HCT116 (cell line): ENCODE data around the gene EYA2. TPM values are rescaled to one million over a fixed set of nuclear protein-coding genes. Genes with fewer than 3 reads are reported as not detected.

Experiments used
- ATAC-seq: fragments of 200-7000 bp; cut with Tn5 transposase; 2 replicates; pipeline ENCODE4 v1.9.1; 2020; ENCODE audit warnings: mild to moderate bottlenecking, moderate library complexity
- BruUV-seq: library from RNA; stranded (reverse); fragments of 400-500 nt; replicated peaks from 2 replicates; lab custom pipeline; 2021; lab: Mats Ljungman, UMichigan
- CTCF ChIA-PET: fragments of 300-600 bp; sonication (Branson Sonifier 250); formaldehyde crosslinking; loops from one replicate; lab custom pipeline; 2021; ENCODE audit warnings: antibody characterized with exemption; lab: Charles Lee
- POLR2A ChIA-PET: fragments of 300-600, 350-600 bp; sonication (Branson Sonifier 250); formaldehyde crosslinking; loops from one replicate; lab custom pipeline; 2021; ENCODE audit warnings: antibody characterized with exemption; lab: Charles Lee
- RAD21 ChIA-PET, 2 experiments: fragments of 300-600 bp; sonication (Branson Sonifier 250); formaldehyde crosslinking; loops; one replicate each; lab custom pipeline; 2023; ENCODE audit warnings: low total read pairs in 2 of 2; ENCODE audit not compliant: uncharacterized antibody in 2 of 2, unreplicated experiment in 2 of 2, low non-redundant PET in 1 of 2; lab: Charles Lee
- DNase-seq: peaks from one replicate; pipeline ENCODE4 v3.0.0-alpha.2; 2010; ENCODE audit warnings: low read depth, low spot score
- H2AFZ ChIP-seq: fragments of 200-600 bp; shearing (Covaris generic), sonication (generic); 2 replicates; pipeline ENCODE4 v1.6.1; 2017; ENCODE audit warnings: low read depth, mixed run types, mixed read lengths, antibody characterized with exemption, low read length; ENCODE audit not compliant: poor library complexity, severe bottlenecking
- H3K27ac ChIP-seq: 2 replicates; pipeline ENCODE4 v1.5.1; 2012; ENCODE audit warnings: low read depth, low read length
- H3K27me3 ChIP-seq: fragments of 200-600 bp; sonication (generic); 2 replicates; pipeline ENCODE4 v1.6.1; 2016; ENCODE audit warnings: mixed run types, low read length, mixed read lengths; ENCODE audit not compliant: insufficient read depth
- H3K36me3 ChIP-seq, 2 experiments: fragments of 200-500 bp in 1 of 2; fragments of 200-600 bp in 1 of 2; sonication (Bioruptor generic) in 1 of 2; sonication (generic) in 1 of 2; 2 replicates each; pipeline versions ENCODE4 v1.5.1 to v1.6.1; 2014 to 2016; ENCODE audit warnings: low read length in 2 of 2, inconsistent platforms in 1 of 2, mixed read lengths in 1 of 2, mixed run types in 1 of 2; ENCODE audit not compliant: insufficient read depth in 2 of 2, control insufficient read depth in 1 of 2
- H3K4me1 ChIP-seq, 2 experiments: fragments of 200-600 bp in 1 of 2; sonication (generic) in 1 of 2; 2 replicates each; pipeline versions ENCODE4 v1.5.1 to v1.6.1; 2012 to 2017; ENCODE audit warnings: low read length in 2 of 2, inconsistent platforms in 1 of 2, mild to moderate bottlenecking in 1 of 2, mixed read lengths in 1 of 2, mixed run types in 1 of 2, moderate library complexity in 1 of 2; ENCODE audit not compliant: insufficient read depth in 2 of 2, control insufficient read depth in 1 of 2
- H3K4me2 ChIP-seq: fragments of 200-600 bp; sonication (generic); 2 replicates; pipeline ENCODE4 v1.6.1; 2017; ENCODE audit warnings: mixed run types, low read length, mixed read lengths
- H3K4me3 ChIP-seq, 2 experiments: fragments of 200-600 bp in 1 of 2; sonication (generic) in 1 of 2; replicated peaks in 1 of 2; 2 replicates each; pipeline ENCODE4 v1.5.1; 2011 to 2016; ENCODE audit warnings: low read length in 2 of 2, control low read depth in 1 of 2, low read depth in 1 of 2, mild to moderate bottlenecking in 1 of 2, mixed read lengths in 1 of 2, mixed run types in 1 of 2
- H3K79me2 ChIP-seq: fragments of 200-600 bp; sonication (generic); 2 replicates; pipeline ENCODE4 v1.6.1; 2017; ENCODE audit warnings: mild to moderate bottlenecking, mixed run types, low read length, moderate library complexity, mixed read lengths; ENCODE audit not compliant: insufficient read depth
- H3K9ac ChIP-seq: fragments of 200-600 bp; sonication (generic); 2 replicates; pipeline ENCODE4 v1.6.1; 2016; ENCODE audit warnings: low read length, mixed read lengths
- H3K9me2 ChIP-seq: fragments of 200-600 bp; sonication (generic), shearing (Covaris generic); 2 replicates; pipeline ENCODE4 v1.6.1; 2017; ENCODE audit warnings: mixed run types, mild to moderate bottlenecking, moderate library complexity; ENCODE audit not compliant: insufficient read depth
- H3K9me3 ChIP-seq, 2 experiments: fragments of 200-500 bp in 1 of 2; fragments of 200-600 bp in 1 of 2; sonication (Bioruptor generic) in 1 of 2; sonication (generic) in 1 of 2; 2 replicates each; pipeline ENCODE4 v1.6.1; 2014 to 2017; ENCODE audit warnings: low read length in 2 of 2, mixed read lengths in 2 of 2, inconsistent platforms in 1 of 2, low read depth in 1 of 2, mild to moderate bottlenecking in 1 of 2, mixed run types in 1 of 2, moderate library complexity in 1 of 2; ENCODE audit not compliant: control insufficient read depth in 1 of 2, insufficient read depth in 1 of 2
- H4K20me1 ChIP-seq: fragments of 200-600 bp; sonication (generic), shearing (Covaris generic); 2 replicates; pipeline ENCODE4 v1.6.1; 2017; ENCODE audit warnings: mixed run types, mild to moderate bottlenecking, moderate library complexity; ENCODE audit not compliant: insufficient read depth
- ATF3 ChIP-seq: IDR thresholded peaks from 2 replicates; pipeline ENCODE4 v1.6.1; 2012
- CBX3 ChIP-seq: IDR thresholded peaks from 2 replicates; pipeline ENCODE4 v1.6.1; 2012; ENCODE audit warnings: low read depth
- CEBPB ChIP-seq: IDR thresholded peaks from 2 replicates; pipeline ENCODE4 v1.6.1; 2012; ENCODE audit warnings: low read depth
- EGR1 ChIP-seq: IDR thresholded peaks from 2 replicates; pipeline ENCODE4 v1.6.1; 2012; ENCODE audit warnings: low read depth
- ELF1 ChIP-seq: IDR thresholded peaks from 2 replicates; pipeline ENCODE4 v1.6.1; 2012; ENCODE audit warnings: low read depth, borderline replicate concordance
- FOSL1 ChIP-seq: IDR thresholded peaks from 2 replicates; pipeline ENCODE4 v1.6.1; 2012; ENCODE audit warnings: low read depth
- JUND ChIP-seq: IDR thresholded peaks from 2 replicates; pipeline ENCODE4 v1.6.1; 2012
- POLR2AphosphoS5 ChIP-seq: IDR thresholded peaks from 2 replicates; pipeline ENCODE4 v1.6.1; 2011; ENCODE audit warnings: mild to moderate bottlenecking, low read depth, low read length, moderate library complexity
- RAD21 ChIP-seq: IDR thresholded peaks from 2 replicates; pipeline ENCODE4 v1.6.1; 2012; ENCODE audit warnings: low read depth, mild to moderate bottlenecking
- REST ChIP-seq: IDR thresholded peaks from 2 replicates; pipeline ENCODE4 v1.6.1; 2012; ENCODE audit warnings: low read depth
- SIN3A ChIP-seq: IDR thresholded peaks from 2 replicates; pipeline ENCODE4 v1.6.1; 2012; ENCODE audit warnings: low read depth
- SP1 ChIP-seq: IDR thresholded peaks from 2 replicates; pipeline ENCODE4 v1.6.1; 2012; ENCODE audit warnings: low read depth
- TCF7L2 ChIP-seq: IDR thresholded peaks from 2 replicates; pipeline ENCODE4 v1.7.0; 2011; ENCODE audit warnings: borderline replicate concordance, inconsistent platforms; ENCODE audit not compliant: insufficient read depth, insufficient read length; ENCODE audit errors: extremely low read depth
- ZFX ChIP-seq: fragments of 450-650 bp; IDR thresholded peaks from 2 replicates; pipeline ENCODE4 v1.6.1; 2017
- ZNF274 ChIP-seq: fragments of 200-500 bp; sonication (Bioruptor generic); IDR thresholded peaks from 2 replicates; pipeline ENCODE4 v1.6.1; 2014; ENCODE audit warnings: mild to moderate bottlenecking, low read depth, low read length, inconsistent platforms
- intact Hi-C: fragments of 100-400 bp; cut with micrococcal nuclease; formaldehyde crosslinking; loops from 2 replicates; pipeline ENCODE4 v1.10.0; 2022
- total RNA-seq: library from RNA; stranded (reverse); gene quantifications from one replicate; pipeline ENCODE4 v1.2.1, GENCODE V29; 2021; ENCODE audit not compliant: unreplicated experiment
- TF ChIP-seq, protein P1 (sequence below): IDR thresholded peaks from 2 replicates; pipeline ENCODE4 v1.6.1; 2011; ENCODE audit warnings: mild to moderate bottlenecking, low read length, moderate library complexity; ENCODE audit not compliant: insufficient replicate concordance; ENCODE audit errors: extremely low read depth
- TF ChIP-seq, protein P2 (sequence below): IDR thresholded peaks from 2 replicates; pipeline ENCODE4 v1.6.1; 2012

The EYA2 gene
- total RNA-seq, 1 experiment from 2014 or later, result not detected

- no peaks in the 10 kb centered on the region for H3K79me2 ChIP-seq
- intact Hi-C loops, result no loop called here
- no peaks in the 10 kb centered on the region for H4K20me1 ChIP-seq
- H3K27ac ChIP-seq, result no peak overlapping the region
- H2AFZ ChIP-seq, result no peak overlapping the region
- ChIA-PET POLR2A (no interaction called here), RAD21 (no interaction called here), CTCF (no interaction called here)
- no peaks in the 10 kb centered on the region for H3K9me2 ChIP-seq
- H3K4me3 ChIP-seq, result no peak overlapping the region
- TF ChIP-seq ZFX (no peak), REST (no peak), SIN3A (no peak), TCF7L2 (no peak), ZNF274 (no peak), RAD21 (no peak), ELF1 (no peak), ATF3 (no peak), EGR1 (no peak), POLR2AphosphoS5 (no peak), FOSL1 (no peak), CEBPB (no peak), CBX3 (no peak), JUND (no peak), SP1 (no peak)
- TF ChIP-seq, protein P1, sequence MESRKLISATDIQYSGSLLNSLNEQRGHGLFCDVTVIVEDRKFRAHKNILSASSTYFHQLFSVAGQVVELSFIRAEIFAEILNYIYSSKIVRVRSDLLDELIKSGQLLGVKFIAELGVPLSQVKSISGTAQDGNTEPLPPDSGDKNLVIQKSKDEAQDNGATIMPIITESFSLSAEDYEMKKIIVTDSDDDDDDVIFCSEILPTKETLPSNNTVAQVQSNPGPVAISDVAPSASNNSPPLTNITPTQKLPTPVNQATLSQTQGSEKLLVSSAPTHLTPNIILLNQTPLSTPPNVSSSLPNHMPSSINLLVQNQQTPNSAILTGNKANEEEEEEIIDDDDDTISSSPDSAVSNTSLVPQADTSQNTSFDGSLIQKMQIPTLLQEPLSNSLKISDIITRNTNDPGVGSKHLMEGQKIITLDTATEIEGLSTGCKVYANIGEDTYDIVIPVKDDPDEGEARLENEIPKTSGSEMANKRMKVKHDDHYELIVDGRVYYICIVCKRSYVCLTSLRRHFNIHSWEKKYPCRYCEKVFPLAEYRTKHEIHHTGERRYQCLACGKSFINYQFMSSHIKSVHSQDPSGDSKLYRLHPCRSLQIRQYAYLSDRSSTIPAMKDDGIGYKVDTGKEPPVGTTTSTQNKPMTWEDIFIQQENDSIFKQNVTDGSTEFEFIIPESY, result no peak
- TF ChIP-seq, protein P2, sequence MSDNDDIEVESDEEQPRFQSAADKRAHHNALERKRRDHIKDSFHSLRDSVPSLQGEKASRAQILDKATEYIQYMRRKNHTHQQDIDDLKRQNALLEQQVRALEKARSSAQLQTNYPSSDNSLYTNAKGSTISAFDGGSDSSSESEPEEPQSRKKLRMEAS, result no peak
- BruUV-seq, result no TSS peak
- no peaks in the 10 kb centered on the region for H3K9me3 ChIP-seq
- no peak overlapping the region for H3K4me2 ChIP-seq
- no peak for DNase-seq
- H3K9ac ChIP-seq, result no peak overlapping the region
- ATAC-seq, result no peak
- no peaks in the 10 kb centered on the region for H3K4me1 ChIP-seq
- no peaks in the 10 kb centered on the region for H3K36me3 ChIP-seq
- no peaks in the 10 kb centered on the region for H3K27me3 ChIP-seq
These were observed 163.0 kb downstream of the EYA2 start for GRCh38 chr20:47057661-47058060.
